Fibroblast of pulmonary artery (primary cell): ENCODE results near the gene STARD3.

Experiments used
- DNase-seq: peaks from one replicate; pipeline ENCODE4 v3.0.0-alpha.2; 2010; ENCODE audit warnings: low read depth
- H3K4me3 ChIP-seq: replicated peaks from 2 replicates; pipeline ENCODE4 v1.5.1; 2011; ENCODE audit warnings: low read depth, mild to moderate bottlenecking, control low read depth, low read length, moderate library complexity
- TF ChIP-seq, protein P1 (sequence below): IDR thresholded peaks from 2 replicates; pipeline ENCODE4 v1.5.1; 2011; ENCODE audit warnings: mild to moderate bottlenecking, control low read depth, low read length, inconsistent platforms; ENCODE audit errors: missing control alignments

STARD3 gene

GRCh38 chr17:39596543-39597267 is 40.2 kb upstream of the STARD3 start:
- TF ChIP-seq, protein P1, sequence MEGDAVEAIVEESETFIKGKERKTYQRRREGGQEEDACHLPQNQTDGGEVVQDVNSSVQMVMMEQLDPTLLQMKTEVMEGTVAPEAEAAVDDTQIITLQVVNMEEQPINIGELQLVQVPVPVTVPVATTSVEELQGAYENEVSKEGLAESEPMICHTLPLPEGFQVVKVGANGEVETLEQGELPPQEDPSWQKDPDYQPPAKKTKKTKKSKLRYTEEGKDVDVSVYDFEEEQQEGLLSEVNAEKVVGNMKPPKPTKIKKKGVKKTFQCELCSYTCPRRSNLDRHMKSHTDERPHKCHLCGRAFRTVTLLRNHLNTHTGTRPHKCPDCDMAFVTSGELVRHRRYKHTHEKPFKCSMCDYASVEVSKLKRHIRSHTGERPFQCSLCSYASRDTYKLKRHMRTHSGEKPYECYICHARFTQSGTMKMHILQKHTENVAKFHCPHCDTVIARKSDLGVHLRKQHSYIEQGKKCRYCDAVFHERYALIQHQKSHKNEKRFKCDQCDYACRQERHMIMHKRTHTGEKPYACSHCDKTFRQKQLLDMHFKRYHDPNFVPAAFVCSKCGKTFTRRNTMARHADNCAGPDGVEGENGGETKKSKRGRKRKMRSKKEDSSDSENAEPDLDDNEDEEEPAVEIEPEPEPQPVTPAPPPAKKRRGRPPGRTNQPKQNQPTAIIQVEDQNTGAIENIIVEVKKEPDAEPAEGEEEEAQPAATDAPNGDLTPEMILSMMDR, result no peak
- DNase-seq, result no peak
- H3K4me3 ChIP-seq, result no peak overlapping the region

- TF ChIP-seq, protein P1, result no peak
- no peak overlapping the region for H3K4me3 ChIP-seq
- no peak for DNase-seq
Measured at GRCh38 chr17:39597372-39598046, 39.4 kb upstream of the STARD3 start.

DNA sequence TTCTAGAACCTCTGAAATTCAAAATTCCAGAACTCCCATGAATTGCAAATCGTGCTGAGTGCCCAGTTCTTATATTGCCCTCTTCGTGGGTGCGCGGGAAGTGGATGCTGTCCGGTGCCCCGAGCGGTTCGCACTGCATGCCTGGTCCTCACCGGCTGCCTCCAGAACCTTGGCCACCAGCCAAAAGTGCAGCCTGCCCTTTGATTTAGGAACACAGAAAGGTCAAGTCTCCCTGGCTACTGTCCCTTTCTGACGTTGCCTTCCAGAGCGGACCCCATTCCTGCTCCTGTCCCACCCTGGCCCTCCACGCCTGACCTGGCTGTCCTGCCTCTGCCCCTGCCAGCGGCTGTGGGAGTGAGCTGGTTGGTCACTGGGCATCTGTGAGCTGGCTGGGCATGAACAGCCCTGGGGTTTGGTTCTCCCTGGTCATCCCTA is 38.9 kb upstream of the STARD3 start:
- TF ChIP-seq, protein P1, result no peak
- DNase-seq, result no peak
- H3K4me3 ChIP-seq, result no peak overlapping the region

- H3K4me3 ChIP-seq, result no peak overlapping the region
- TF ChIP-seq, protein P1, result no peak
- DNase-seq, result no peak
Measured at GRCh38 chr17:39598630-39599003, 38.3 kb upstream of the STARD3 start.

DNA sequence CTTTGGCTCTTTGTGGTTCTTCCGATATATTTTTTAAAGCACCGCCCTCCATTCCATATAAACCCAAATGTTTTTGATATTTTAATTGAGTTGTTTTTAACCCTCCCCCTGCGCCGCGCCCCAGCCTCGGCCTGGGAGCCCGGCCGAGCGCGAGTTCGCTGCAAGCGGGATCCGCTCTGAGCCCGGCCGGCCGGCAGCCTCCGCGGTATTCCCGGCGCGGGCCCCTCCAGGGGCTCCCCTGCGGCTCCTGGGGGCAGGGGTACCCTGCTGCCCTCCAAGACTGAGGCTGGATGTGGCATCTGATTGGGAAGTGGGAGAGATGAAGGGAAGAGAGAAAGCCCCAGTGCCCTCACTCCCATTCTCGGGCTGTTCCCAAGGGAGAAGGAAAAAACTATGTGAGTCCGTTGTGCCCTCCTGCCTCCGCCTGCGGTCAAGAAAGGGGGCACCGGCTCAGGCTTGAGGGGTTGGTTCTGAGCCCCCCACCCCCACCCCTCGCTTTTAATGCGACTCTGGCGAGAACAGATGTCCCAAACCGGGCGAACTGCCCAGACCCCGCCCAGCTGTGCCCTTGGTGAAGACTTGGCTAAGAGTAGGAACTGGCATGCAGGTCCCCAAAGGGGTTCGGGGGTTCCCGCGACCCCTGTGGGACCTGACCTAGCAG is 37.8 kb upstream of the STARD3 start:
- DNase-seq, result no peak
- no peak overlapping the region for H3K4me3 ChIP-seq
- TF ChIP-seq, protein P1, result no peak

DNA sequence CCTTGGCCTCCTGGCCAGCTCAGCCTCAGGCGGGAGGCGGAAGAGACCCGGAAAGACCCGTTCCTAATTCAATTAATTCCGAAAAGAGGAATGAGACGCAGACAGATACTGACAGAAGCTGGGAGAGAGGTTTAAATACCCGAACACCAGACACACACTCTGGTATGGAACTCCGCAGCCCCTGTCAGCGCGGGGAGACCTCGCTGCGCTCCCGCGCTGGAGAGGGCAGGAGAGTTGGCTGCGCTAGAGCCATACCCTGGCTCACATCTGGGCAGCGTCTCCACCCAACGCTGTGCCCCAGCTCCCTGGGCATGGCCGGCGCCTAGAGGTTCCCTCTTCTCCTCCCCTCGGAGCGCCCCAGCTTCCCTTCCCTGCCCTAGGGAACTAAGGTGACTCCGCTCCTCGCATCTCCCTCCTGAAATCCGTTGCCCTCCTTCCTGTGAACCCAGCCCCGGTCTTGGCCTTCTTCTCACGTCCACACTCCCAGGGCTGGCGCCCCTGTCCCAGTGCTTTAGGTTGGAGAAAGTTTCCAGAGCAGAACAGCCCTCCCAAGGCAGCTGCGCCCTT is 37.2 kb upstream of the STARD3 start:
- DNase-seq, result no peak
- no peak overlapping the region for H3K4me3 ChIP-seq
- TF ChIP-seq, protein P1, result no peak
